Naive B cell (primary cell): ENCODE measurements around the gene SGTA. TPM values are rescaled to one million over a fixed set of nuclear protein-coding genes. Genes with fewer than 3 reads are reported as not detected.

Source experiments
- ATAC-seq, 2 donors: fragments of 150-1000 bp; cut with Tn5 transposase; 2 replicates each; pipeline ENCODE4 v1.10.0; 2021; ENCODE audit warnings: low read depth in 2 of 2, mild to moderate bottlenecking in 2 of 2, moderate library complexity in 2 of 2
- DNase-seq: peaks from one replicate; pipeline ENCODE4 v3.0.0; 2022
- H3K27ac Mint-ChIP-seq, 6 donors: one replicate each; pipeline ENCODE4 v1.8.0; 2020 to 2022; ENCODE audit warnings: mild to moderate bottlenecking in 6 of 6, mixed read lengths in 6 of 6, moderate library complexity in 5 of 6, inconsistent platforms in 2 of 6
- H3K27me3 Mint-ChIP-seq, 3 donors: one replicate each; pipeline ENCODE4 v1.8.0; 2021 to 2022; ENCODE audit warnings: mixed read lengths in 3 of 3, mild to moderate bottlenecking in 1 of 3
- H3K36me3 Mint-ChIP-seq, 2 donors: one replicate each; pipeline ENCODE4 v1.8.0; 2020 to 2022; ENCODE audit warnings: mixed read lengths in 2 of 2, inconsistent platforms in 1 of 2, mild to moderate bottlenecking in 1 of 2
- H3K4me1 Mint-ChIP-seq, 3 donors: one replicate each; pipeline ENCODE4 v1.8.0; 2020 to 2022; ENCODE audit warnings: mixed read lengths in 3 of 3, inconsistent platforms in 1 of 3, mild to moderate bottlenecking in 1 of 3, moderate library complexity in 1 of 3
- H3K4me3 Mint-ChIP-seq, 8 donors: one replicate each; pipeline ENCODE4 v1.8.0; 2020 to 2022; ENCODE audit warnings: mild to moderate bottlenecking in 8 of 8, mixed read lengths in 8 of 8, moderate library complexity in 8 of 8, inconsistent platforms in 2 of 8
- H3K9me3 Mint-ChIP-seq, 7 donors: one replicate each; pipeline ENCODE4 v1.8.0; 2020 to 2022; ENCODE audit warnings: mixed read lengths in 7 of 7, mild to moderate bottlenecking in 5 of 7, inconsistent platforms in 2 of 7, moderate library complexity in 1 of 7
- polyA plus RNA-seq, 6 donors: library from polyadenylated mRNA; unstranded; fragments of 300-500 nt; fragmentation: Illumina TruSeq; gene quantifications; one replicate each; pipeline ENCODE4 v1.2.3, GENCODE V29; 2021; ENCODE audit warnings: low read depth in 6 of 6

The SGTA gene
- polyA plus RNA-seq, 6 donors from 2014 or later, result 18.6 to 38.7 (median 26.3) TPM

DNA sequence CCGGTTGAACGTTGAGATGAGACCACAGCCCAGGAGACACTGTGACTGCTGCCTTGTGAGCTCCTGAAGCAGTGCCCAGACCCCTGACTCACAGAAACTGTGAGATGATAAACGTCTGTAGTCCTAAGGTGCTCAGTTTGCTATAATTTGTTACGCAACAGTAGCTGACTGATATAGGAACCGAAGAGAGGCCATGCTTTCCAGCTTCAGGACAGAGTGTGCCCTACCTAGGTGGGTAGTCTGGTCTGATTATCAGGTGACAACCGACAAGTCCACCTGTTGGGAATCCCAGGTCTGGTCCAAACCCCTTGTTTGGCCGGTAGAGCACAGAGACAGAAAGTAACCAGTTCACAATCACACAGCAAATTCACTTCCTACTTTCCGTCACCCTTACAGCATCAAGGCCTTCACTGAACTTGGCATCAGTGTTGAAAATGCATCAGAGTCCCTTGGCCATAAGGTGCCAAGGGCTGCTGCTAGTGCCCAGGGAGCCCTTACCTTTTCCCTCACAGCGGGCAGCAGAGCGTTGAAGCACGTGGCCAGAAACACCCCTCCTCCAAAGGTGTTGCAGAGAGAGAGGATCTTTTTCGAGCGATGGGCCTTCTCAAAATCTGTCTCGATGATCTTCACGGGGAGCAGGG is 46.4 kb downstream of the SGTA start:
- no peak for DNase-seq
- H3K36me3 Mint-ChIP-seq, result peaks cover 0 to 4% of the 10 kb centered on the region in 2 donors
- H3K9me3 Mint-ChIP-seq, result no peaks in the 10 kb centered on the region
- peak overlapping the region in 2 of 6 donors; percentile 44 to 57 for H3K27ac Mint-ChIP-seq
- H3K4me1 Mint-ChIP-seq, result peaks cover 25 to 48% (median 31%) of the 10 kb centered on the region in 3 donors
- H3K27me3 Mint-ChIP-seq, result no peaks in the 10 kb centered on the region
- no peak for ATAC-seq
- peak overlapping the region in 4 of 8 donors; percentile 24 to 52 (median 40) for H3K4me3 Mint-ChIP-seq

- H3K36me3 Mint-ChIP-seq, result peaks cover 0 to 4% of the 10 kb centered on the region in 2 donors
- H3K9me3 Mint-ChIP-seq, result no peaks in the 10 kb centered on the region
- H3K4me1 Mint-ChIP-seq, result peaks cover 25 to 48% (median 31%) of the 10 kb centered on the region in 3 donors
- peak overlapping the region in 1 of 8 donors; percentile 76 for H3K4me3 Mint-ChIP-seq
- ATAC-seq (no peak), DNase-seq (no peak)
- H3K27me3 Mint-ChIP-seq, result no peaks in the 10 kb centered on the region
- H3K27ac Mint-ChIP-seq, result peak overlapping the region in 1 of 6 donors; percentile 37
These were observed 47.7 kb downstream of the SGTA start for GRCh38 chr19:2735374-2735773.

- ATAC-seq, result no peak
- H3K9me3 Mint-ChIP-seq, result no peaks in the 10 kb centered on the region
These were observed 48.3 kb downstream of the SGTA start for GRCh38 chr19:2734589-2735288.

DNA sequence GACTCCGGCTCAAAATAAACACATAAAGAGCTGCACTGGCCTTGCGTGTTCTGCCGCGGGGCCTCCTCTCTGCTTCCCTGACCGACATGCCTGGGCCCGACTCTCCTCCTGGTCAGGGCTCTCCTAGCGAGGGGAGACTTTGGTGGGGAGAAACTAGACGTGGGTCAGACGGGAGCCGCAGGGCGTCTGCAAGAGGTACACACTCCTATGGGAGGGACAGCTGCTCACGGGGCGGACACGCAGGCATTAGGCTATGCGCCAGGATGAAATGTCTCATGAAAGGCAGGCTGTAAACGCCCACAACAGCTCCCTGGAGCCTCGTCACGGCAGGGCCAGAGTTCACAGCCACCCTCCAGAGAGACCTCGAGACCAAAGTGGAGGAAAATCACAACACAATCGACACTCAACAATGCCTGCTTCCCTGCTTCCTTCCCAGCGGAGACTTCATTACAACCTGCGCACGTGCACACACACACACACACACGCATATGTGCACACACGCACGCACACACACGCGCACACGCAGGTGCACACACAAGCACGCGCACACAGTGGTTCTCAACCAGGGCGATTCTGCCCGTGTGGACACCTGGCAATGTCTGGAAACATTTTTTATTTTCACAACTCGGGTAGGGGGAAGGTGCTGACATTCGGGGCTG is 49.0 kb downstream of the SGTA start:
- Mint-ChIP-seq H3K9me3 (no peaks in the 10 kb centered on the region), H3K27ac (peak overlapping the region in 2 of 6 donors; percentile 13 to 64), H3K4me3 (no peak overlapping the region), H3K4me1 (peaks cover 17 to 40% (median 21%) of the 10 kb centered on the region in 3 donors), H3K27me3 (no peaks in the 10 kb centered on the region), H3K36me3 (peaks cover 0 to 4% of the 10 kb centered on the region in 2 donors)
- ATAC-seq (no peak), DNase-seq (no peak)

More at GRCh38 chr19:2734589-2735288, 48.3 kb downstream of the SGTA start:
- H3K36me3 Mint-ChIP-seq, result peaks cover 0 to 4% of the 10 kb centered on the region in 2 donors
- no peaks in the 10 kb centered on the region for H3K27me3 Mint-ChIP-seq
- DNase-seq, result no peak
- peak overlapping the region in 2 of 8 donors; percentile 34 to 76 for H3K4me3 Mint-ChIP-seq
- H3K27ac Mint-ChIP-seq, result peak overlapping the region in 2 of 6 donors; percentile 33 to 64
- H3K4me1 Mint-ChIP-seq, result peaks cover 22 to 43% (median 26%) of the 10 kb centered on the region in 3 donors

GRCh38 chr19:2732883-2733282 is 50.2 kb downstream of the SGTA start:
- DNase-seq (no peak), ATAC-seq (no peak)
- peaks cover 15 to 30% (median 18%) of the 10 kb centered on the region in 3 donors for H3K4me1 Mint-ChIP-seq
- no peak overlapping the region for H3K27ac Mint-ChIP-seq
- no peak overlapping the region for H3K4me3 Mint-ChIP-seq
- peaks cover 0 to 4% of the 10 kb centered on the region in 2 donors for H3K36me3 Mint-ChIP-seq
- H3K27me3 Mint-ChIP-seq, result no peaks in the 10 kb centered on the region
- no peaks in the 10 kb centered on the region for H3K9me3 Mint-ChIP-seq

GRCh38 chr19:2732157-2732725 is 50.8 kb downstream of the SGTA start:
- H3K27me3 Mint-ChIP-seq, result no peaks in the 10 kb centered on the region

GRCh38 chr19:2731181-2731995 is 51.7 kb downstream of the SGTA start:
- DNase-seq, result no peak
- ATAC-seq, result no peak
- H3K27ac Mint-ChIP-seq, result peak overlapping the region in 2 of 6 donors; percentile 11 to 59
- no peaks in the 10 kb centered on the region for H3K9me3 Mint-ChIP-seq
- no peaks in the 10 kb centered on the region for H3K27me3 Mint-ChIP-seq
- peaks cover 20 to 28% (median 27%) of the 10 kb centered on the region in 3 donors for H3K4me1 Mint-ChIP-seq
- peaks cover 0 to 4% of the 10 kb centered on the region in 2 donors for H3K36me3 Mint-ChIP-seq
- H3K4me3 Mint-ChIP-seq, result peak overlapping the region in 1 of 8 donors; percentile 42

More at GRCh38 chr19:2732157-2732725, 50.8 kb downstream of the SGTA start:
- Mint-ChIP-seq H3K27ac (peak overlapping the region in 1 of 6 donors; percentile 59), H3K9me3 (no peaks in the 10 kb centered on the region), H3K36me3 (peaks cover 0 to 4% of the 10 kb centered on the region in 2 donors), H3K4me1 (peaks cover 15 to 27% (median 18%) of the 10 kb centered on the region in 3 donors), H3K4me3 (no peak overlapping the region)
- DNase-seq, result no peak
- ATAC-seq, result no peak

DNA sequence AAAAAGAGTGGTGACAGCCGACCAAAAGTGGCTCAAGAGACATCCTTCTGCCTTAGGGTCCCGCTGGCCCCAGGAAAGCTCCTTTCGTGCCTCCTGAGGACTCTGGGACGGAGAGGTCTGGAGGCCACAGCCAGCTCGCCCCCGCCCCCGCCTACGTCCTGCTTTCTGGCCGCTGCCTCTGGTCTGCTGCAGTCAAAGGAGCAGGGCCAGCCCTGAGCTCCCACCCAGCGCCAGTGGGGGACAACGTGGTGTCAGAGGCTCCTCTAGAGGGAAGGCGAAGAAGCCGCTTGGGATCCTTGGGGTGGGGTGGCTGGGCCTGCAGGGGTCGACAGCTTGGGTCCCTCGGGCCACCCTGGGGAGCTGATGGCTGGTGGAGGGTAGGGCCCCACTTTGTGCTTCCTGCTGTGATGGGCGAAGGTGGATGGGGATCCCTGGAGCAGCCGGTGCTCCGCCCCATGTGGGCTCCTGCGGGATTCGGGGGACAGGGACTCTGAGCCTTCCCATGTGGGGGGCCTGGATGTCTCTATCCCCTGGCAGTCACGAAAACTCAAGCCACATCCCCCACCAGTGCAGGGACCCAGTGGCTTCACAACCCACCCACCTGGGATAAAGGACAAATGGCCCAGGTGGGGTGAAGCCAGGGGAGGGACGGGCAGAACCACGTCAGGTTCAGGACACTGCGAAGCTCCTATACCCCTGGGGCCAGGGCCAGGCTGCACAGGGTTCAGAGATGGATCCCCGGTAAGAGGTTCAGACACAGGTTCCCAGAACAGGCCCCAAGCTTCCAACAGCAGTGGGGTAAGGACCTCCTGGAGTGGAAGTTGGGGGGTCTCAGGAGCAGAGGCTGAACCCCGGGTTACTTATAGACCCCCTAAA is 52.9 kb downstream of the SGTA start:
- ATAC-seq, result no peak
- Mint-ChIP-seq H3K27me3 (no peaks in the 10 kb centered on the region), H3K4me3 (no peak overlapping the region), H3K9me3 (peaks cover 0 to 1% (median 0%) of the 10 kb centered on the region in 7 donors), H3K27ac (no peak overlapping the region), H3K4me1 (peaks cover 23 to 31% (median 24%) of the 10 kb centered on the region in 3 donors), H3K36me3 (peaks cover 0 to 4% of the 10 kb centered on the region in 2 donors)
- DNase-seq, result no peak

GRCh38 chr19:2728783-2729387 is 54.2 kb downstream of the SGTA start:
- Mint-ChIP-seq H3K4me1 (peaks cover 14 to 26% (median 18%) of the 10 kb centered on the region in 3 donors), H3K4me3 (peak overlapping the region in 1 of 8 donors; percentile 44), H3K27me3 (peaks cover 0 to 8% (median 0%) of the 10 kb centered on the region in 3 donors), H3K27ac (peak overlapping the region in 1 of 6 donors; percentile 15), H3K9me3 (peaks cover 0 to 1% (median 0%) of the 10 kb centered on the region in 7 donors), H3K36me3 (no peaks in the 10 kb centered on the region)
- DNase-seq, result no peak
- peak in 1 of 2 donors; percentile 36 for ATAC-seq

GRCh38 chr19:2727640-2727944 is 55.5 kb downstream of the SGTA start:
- Mint-ChIP-seq H3K9me3 (peaks cover 0 to 1% (median 0%) of the 10 kb centered on the region in 7 donors), H3K27me3 (peaks cover 0 to 8% (median 0%) of the 10 kb centered on the region in 3 donors), H3K4me1 (peaks cover 13 to 24% (median 17%) of the 10 kb centered on the region in 3 donors), H3K27ac (no peak overlapping the region), H3K4me3 (peak overlapping the region in 4 of 8 donors; percentile 12 to 77 (median 44)), H3K36me3 (no peaks in the 10 kb centered on the region)
- no peak for DNase-seq
- no peak for ATAC-seq

GRCh38 chr19:2726904-2727639 is 56.0 kb downstream of the SGTA start:
- peak overlapping the region in 6 of 8 donors; percentile 42 to 83 (median 68) for H3K4me3 Mint-ChIP-seq
- H3K36me3 Mint-ChIP-seq, result no peaks in the 10 kb centered on the region
- H3K27me3 Mint-ChIP-seq, result peaks cover 0 to 8% (median 0%) of the 10 kb centered on the region in 3 donors
- H3K4me1 Mint-ChIP-seq, result peaks cover 16 to 24% (median 17%) of the 10 kb centered on the region in 3 donors
- ATAC-seq, result peak; percentile 43 to 53
- no peak for DNase-seq
- H3K9me3 Mint-ChIP-seq, result peaks cover 0 to 1% (median 0%) of the 10 kb centered on the region in 7 donors
- H3K27ac Mint-ChIP-seq, result peak overlapping the region in 2 of 6 donors; percentile 14 to 65
